NCI-H187 treated with DMSO at 0.1 percent for 48 hours (cell line): ENCODE measurements around the gene TWIST2.

Experiments used
- DNase-seq: peaks from one replicate; lab custom pipeline; 2025; lab: John Stamatoyannopoulos, UW

The TWIST2 gene

DNA sequence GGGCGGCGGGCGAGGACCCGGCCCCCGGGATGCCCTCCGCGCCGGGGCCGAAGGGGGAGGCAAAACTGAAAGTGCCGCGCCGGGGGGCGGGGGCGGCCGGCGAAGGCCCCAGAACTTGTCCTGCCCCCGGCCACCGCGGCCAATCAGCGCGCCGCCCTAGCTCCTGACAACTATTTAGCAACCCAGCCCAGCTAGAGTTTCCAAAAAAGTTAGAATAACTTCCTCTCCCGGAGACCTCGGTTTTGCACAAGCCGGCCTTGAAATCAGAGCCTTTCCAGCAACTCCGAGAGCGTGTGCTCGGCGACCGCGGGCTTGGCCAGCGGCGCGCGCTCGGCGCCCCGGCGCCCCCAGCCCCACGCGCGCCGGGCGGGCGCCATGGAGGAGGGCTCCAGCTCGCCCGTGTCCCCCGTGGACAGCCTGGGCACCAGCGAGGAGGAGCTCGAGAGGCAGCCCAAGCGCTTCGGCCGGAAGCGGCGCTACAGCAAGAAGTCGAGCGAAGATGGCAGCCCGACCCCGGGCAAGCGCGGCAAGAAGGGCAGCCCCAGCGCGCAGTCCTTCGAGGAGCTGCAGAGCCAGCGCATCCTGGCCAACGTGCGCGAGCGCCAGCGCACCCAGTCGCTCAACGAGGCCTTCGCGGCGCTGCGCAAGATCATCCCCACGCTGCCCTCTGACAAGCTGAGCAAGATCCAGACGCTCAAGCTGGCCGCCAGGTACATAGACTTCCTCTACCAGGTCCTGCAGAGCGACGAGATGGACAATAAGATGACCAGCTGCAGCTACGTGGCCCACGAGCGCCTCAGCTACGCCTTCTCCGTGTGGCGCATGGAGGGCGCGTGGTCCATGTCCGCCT lies at the start of gene TWIST2:
Gene TWIST2, plus strand, starts transcription at position 245 of the 850 bp plus-strand sequence. Its CDS starts 131 bp downstream, at position 376.
- no peak for DNase-seq

DNA sequence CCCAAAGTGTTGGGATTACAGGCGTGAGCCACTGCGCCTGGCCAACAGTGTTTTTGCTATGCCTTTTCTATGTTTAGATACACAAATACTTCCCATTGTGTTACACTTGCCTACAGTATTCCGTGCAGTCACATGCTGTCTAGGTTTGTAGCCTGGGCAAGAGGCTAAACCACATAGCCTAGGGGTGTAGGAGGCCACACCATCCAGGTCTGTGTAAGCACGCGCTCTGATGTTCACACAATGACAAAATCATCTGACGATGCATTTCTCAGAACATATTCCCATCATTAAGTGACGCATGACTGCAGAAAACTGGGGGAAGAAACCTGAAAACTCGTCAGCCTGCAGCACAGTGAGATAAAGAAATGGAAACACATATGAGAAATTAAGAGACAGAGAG lies 46.1 kb upstream of the TWIST2 start:
- DNase-seq, result no peak

DNA sequence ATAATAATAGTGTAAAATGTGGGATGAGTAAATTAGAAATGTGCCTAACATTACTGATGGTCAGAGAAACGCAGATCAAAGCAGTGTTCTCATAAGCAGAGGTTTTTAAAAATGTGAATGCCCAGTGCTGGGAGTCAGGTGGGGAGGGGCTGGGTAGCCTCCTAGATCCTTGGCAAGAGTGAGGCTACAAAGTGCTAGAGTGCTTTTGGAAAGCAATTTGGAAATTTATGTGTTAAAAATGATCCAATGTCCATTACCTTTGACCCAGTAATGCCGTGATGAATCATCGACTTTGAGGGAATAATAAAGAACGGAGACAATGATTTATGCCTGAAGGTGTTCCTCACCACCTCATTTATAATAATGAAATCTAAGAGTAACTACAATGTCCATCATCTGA lies 44.9 kb upstream of the TWIST2 start:
- no peak for DNase-seq

DNA sequence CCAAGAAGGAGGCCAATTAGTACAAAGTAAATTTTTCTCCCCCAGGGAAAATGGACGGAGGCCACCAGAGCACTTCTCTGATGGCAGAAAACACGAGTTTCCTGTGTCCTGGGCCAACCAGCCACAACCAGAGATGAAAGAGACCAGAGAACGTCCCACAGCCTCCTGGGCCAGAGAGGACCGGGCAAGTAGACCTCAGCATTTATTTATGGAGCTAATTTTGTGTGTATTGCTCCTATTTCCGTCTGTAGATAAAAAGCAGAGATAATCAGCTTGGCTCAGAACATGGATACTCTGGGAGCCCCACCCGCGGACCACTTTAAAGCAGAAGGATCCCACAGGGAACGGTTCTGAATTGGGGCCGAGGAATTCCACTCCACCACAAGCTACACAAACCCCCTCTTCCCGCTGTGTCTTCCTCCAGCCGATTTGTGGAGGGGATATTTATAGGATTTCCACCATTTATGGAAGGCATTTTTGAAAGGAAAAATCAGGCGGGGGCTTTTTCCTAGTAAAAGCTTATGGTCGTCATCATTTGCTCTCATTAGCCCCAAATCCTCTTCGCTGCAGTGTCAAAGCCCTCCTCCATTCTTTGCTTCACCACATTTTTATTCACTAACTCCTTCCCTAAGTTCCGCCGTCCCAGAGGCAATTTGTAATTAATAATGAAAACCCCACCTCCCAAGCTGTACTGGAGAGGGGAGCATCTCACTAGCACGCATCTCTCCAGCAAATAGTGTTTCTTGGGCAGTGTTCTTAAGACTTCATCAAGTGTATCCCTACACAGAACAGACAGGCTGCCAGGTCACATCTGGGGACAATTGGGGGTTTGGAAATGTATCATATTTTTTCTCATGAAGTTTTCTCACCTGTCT lies 43.7 kb upstream of the TWIST2 start:
- DNase-seq, result no peak

DNA sequence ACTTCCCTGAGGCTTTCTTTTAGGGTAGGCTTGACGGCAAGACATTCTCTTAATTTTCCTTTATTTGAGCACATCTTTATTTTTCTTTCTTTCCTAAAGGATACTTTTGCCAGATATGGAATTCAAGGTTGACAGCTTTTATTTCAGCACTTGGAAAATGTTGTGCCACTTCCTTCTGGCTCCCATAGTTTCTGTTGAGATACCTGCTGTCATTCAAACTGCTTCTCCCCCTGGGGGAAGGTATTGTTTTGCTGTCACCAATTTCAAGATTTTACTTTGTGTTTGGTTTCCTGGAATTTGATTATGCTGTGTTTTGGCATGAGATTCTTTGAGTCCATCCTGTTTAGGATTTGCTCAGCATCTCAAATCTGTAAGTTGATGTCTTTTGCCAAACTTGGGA lies 39.1 kb upstream of the TWIST2 start:
- DNase-seq, result no peak

DNA sequence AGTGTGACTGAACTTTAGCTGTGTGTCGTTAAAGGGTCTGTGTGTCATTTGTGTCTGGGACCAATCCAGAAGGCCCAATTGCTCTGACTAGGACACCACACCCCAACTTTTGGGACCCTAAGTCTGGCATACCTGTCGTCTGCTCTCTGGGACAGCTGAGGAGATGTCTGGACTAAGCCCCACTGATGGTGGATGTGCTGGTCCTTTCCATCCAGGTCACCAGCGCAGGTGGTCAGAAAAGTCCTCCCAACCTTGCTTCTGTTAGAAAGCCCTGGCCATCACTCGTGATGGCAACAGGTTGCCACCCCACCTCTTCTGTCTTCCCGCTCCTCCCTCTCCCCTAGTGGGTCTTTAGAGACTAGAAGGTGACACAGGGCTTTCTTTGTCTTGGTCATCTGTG lies 37.6 kb upstream of the TWIST2 start:
- no peak for DNase-seq

DNA sequence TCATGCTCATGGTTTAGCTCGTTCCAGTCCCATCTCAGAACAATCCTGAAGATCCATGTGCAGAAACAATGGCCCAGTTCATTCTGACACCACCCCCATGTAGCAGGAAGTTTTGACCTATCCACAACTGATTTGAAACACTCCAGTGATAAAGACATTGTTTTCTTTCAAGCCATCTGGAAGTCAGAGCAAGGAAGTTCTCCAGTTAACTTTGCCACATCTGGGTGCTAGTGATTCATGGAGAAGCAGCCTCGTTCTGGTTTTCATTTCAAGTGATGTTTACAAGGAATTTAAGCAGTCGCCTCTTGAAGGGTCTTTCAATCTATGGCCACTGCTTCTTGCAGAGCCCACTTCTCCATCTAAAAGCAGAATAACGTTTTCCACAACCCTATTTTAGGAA lies 36.6 kb upstream of the TWIST2 start:
- DNase-seq, result no peak

DNA sequence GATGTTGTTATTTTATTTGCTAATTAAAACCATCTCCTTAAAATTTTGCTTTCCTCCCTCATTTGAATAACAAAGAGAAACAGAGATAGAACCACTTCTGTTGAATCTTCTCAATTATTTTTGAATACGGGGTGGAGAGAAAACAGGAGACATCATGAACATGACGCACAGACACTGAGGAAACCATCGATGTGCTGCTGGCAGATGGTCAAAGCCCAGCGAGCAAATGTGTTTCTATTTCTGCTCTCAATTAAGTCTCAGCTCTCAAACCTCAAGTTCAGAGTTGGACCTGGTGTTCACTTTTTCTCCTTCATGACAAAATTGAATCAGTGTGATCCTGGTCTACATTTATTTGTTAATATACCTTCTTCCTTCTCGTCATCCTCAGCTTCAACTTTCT lies 36.1 kb upstream of the TWIST2 start:
- DNase-seq, result no peak

DNA sequence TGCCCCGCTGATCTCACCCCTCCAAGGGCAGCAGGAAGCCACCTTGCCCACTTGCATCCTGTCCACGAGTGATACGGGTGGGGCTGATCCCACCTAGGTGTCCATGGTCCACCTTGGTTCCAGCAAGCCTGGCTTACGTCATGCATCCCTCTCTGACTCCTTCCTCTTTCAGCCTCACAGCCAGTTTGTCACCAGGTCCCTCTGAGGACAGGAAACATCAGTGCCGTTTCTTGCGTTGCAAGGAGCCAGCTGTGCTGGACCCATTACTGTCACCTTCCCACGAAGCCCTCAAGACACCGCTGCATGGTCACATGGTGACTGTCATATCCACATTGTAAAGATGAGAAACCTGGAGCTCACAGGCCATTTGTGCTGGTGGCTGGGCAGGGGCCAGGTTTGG lies 34.8 kb upstream of the TWIST2 start:
- no peak for DNase-seq

DNA sequence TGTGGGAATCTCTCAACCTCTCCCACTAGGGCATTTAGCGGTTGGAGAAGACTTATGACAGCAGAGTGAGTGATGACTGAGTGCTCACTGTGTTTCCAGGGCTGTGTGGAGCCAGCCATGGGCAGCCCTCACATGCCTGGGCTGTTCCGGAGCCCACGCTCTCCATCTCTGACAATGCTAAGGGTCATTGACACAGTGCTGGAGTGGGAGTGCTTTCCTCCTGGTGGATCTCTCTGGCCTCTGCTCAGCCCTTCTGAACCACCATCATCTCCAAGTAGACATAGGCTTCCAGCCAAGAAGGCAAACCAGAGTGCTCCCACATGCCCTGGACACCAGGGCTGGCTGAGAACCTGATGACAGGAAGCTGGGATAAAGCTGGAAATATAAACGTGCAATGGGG lies 33.1 kb upstream of the TWIST2 start:
- DNase-seq, result no peak

DNA sequence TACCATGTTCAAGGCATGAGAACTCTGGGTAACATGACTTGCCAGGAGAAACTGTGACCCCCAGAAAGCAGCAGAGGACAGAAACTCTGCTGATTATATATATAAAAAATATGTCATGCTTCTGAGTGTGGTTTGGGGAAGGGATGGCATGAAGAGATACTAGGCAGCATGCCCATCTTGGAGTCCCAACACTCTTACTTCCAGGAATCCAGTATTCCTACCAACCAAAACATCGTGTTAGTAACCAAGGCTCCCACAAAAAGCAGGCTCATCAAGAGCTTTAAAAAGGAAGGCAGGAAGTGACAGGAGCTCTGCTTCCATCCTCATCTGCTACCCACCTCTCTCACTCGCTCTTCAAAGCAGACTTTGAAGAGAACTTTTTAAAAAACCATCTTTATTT lies 31.6 kb upstream of the TWIST2 start:
- DNase-seq, result no peak

DNA sequence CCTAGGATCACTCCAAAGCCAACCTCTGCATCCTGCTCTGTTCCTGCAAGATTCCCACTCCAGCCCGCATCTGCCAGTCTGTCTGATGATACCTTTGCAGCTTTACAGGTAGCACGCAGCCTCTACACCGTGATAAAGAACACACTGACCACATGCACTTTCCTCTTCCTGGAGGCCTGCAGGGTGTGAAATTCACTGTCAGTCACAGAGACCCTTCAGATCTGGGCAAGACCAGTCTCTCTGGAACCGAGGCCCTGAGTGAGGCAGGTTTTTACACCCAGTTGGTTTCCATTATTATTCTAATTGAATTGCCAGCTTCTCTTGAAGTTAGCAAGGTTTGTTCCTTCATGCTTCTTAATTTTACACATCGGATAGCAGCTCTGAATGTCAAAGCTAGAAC lies 30.5 kb upstream of the TWIST2 start:
- no peak for DNase-seq

DNA sequence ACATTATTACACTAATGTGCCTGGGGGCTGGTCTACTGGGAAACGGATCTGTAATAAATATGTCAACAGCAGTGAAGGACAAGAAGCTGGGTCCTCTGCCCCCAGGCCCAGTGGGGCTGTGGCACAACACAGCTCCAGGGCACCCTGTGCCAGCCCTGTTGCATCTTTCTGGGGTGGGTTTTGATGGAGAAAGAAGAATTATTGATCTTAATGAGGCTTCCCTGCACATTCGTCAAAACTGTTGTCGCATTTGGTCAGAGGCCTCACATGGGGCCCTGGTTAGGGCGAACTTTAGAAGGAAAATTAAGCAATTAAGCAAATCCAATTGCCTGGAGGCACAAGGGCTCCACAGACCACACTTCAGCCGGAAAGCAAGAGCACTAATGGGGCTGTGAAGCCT lies 30.0 kb upstream of the TWIST2 start:
- no peak for DNase-seq

DNA sequence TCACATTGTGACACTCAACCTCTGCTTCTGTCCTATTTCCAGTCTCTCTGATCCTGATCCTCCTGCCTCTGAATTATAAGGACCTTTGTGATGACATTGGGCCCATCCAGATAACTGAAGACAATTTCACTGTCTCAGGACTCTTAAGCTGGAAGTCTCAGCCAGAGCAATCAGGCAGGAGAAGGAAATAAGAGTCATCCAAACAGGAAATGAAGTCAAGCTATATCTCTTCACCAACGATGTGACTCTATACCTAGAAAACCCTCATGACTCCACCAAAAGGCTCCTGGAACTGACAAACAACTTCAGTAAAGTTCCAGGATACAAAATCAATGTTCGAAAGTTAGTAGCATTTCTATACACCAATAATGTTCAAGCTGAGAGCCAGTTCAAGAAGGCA lies 29.3 kb upstream of the TWIST2 start:
- no peak for DNase-seq

DNA sequence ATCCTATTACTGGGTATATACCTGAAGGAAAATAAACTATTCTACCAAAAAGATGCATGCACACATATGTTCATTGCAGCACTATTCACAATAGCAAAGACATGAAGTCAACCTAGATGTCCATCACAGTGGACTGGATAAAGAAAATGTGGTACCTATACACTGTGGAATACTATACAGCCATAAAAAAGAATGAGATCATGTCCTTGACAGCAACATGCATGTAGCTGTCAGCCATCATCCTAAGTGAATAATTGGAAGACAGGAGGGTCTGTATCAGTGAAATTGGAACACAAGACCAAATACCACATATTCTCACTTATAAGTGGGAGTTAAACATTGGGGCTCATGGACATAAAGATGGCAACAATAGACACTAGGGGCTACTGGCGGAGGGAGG lies 27.7 kb upstream of the TWIST2 start:
- DNase-seq, result no peak

DNA sequence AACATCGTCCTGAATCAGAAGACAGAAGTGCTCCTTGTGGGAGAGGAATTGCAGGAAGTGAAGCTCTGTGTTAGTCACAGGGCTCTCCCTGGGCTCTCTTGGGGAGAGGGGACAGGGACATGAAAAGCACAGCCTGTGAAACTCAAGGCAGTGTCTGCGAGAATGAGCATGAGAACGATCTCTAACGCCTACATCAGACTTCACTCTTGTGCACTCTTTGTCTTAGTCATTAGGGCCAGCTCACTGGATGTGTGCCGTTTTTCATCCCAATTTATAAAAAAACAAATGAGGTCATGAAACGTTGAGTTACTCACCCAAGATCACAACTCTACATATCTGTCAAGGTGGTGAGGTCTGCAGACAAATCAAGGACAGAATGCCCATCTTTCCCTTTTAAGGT lies 27.0 kb upstream of the TWIST2 start:
- DNase-seq, result no peak

DNA sequence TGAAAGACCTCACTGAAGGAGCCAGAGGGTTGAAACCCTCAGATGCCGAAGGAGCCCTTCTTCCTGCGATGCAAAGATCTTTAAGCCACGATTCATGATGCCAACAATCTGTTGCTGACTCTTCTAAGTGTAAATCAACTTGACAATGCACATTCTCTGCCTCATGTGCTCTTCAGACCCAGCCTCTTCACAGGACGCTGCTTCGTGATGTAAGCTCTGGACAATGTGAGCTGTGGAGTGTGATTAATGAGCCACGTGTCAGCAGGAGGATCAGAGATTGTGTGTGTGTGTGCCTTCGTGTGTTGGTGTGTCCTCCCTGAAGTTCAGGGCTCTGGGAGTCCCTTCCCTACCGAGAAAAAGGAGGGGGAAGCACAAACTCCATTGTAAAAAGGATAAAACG lies 26.5 kb upstream of the TWIST2 start:
- DNase-seq, result no peak

DNA sequence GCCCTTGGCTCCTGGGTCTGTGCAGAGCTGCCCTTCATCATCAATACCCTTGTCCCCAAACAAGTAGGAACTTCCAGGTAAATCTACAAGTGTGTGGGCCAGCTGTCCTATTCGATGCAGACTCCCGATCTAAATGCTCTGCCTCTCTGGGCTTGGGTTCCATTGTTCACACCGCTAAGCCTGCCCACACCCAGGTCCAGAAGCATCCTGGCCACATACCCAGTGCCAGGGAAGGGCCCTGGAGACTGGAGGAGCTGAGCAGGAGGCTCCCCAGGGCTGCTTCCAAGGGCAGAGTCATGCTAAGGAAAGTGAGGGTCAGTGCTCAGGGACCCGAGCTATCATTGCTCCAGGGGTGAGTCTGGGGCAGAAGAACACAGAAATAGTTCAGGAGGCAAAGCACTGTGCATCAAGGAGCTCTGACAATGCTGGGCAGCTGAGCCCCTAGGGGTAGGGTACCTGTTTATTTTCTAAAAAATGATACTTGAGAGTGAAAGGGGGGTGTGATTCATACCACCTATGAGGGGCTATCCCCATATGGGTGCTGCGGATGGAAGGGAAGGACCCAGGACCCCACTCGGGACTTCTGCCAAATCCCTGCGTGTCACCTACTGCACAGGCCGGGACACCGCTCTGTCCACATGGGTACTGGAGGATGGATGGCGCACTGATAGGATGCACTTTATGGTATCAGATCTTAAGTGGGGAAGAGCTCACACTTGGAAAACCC lies 25.8 kb upstream of the TWIST2 start:
- no peak for DNase-seq

DNA sequence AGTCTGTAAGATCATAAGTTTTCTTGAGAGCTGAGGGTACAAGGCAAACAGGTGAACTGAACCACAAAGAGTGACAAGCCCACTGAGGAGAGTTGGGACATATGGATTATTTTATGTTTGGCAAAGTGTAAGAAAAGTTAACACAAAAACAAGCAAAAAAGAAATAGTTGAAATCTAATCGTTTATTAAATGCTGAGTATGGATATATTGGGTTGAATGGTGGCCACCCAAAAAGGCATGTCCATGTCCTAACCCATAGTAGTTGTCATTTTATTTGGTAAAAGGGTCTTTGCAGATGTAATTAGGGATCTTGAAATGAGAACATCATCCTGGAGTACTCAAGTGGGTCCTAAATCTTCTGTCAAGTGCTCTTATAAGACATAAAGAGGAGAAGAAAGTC lies 24.9 kb upstream of the TWIST2 start:
- no peak for DNase-seq

DNA sequence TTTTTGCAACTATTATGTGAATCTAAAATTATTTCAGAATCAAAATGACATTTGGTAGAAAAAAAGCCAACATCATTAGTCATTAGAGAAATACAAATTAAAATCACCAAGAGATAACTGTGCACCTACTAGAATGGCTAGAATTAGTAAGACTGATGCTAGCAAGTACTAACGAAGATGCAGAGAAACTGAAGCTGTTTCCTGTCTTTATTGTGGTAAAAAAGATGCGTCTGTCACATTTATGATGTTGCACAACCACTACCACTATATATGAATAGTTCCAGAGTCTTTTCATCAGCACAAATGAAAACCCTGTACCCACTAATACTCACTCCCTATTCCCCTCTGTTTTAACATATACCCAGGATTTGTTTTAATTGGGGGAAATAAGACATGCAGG lies 16.7 kb upstream of the TWIST2 start:
- DNase-seq, result no peak

DNA sequence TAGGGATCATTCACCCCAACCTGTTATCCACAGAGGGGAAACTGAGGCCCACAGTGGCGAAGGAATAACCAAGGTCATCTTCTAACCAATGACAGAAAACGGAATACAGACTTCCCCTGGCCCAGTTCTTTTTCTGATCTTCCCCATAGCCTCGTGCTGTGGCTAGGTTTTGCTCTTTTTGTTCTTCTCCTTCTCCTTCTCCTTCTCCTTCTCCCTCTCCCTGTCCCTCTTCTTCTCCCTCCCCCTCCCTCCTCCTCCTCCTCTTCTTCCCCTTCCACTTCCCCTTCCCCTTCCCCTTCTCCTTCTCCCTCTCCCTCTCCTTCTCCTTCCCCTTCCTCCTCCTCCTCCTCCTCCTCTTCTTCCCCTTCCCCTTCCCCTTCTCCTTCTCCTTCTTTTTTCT lies 12.9 kb upstream of the TWIST2 start:
- no peak for DNase-seq

DNA sequence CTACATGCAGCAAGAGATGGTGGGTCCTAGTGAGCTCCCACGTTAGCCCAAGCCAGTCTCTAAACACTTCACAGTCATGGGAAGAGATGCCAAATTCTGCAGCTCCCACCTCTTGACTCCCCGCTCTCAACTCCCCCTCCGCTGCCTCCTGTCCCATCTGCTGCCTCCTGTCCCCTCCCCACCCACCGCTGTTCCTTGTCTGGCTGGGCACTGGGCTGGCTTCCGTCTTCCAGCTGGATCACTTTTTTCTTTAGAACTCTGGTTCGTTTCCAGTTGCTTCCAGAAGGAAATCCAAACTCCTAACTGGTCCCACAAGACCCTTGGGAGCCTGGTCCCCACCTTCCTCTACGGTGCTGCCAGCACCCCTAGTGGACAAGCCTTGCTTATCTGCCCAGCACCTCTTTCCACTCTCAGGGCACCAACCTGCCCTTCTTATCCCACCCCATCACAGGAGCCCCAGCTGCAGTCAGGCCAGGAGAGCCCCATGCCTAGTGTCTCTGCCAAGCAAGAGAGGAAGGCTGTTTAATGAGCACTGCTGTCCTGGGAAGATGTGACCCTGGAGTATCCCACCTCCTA lies 12.1 kb upstream of the TWIST2 start:
- no peak for DNase-seq
